Activated CD8-positive, alpha-beta T cell treated with anti-CD3 and anti-CD28 coated beads, Interleukin-2, amount 10 ng/mL, durations not matched to agents 7 days and 5 days (primary cell): Measurements from ENCODE around the gene KCP. TPM values are rescaled to one million over a fixed set of nuclear protein-coding genes. Genes with fewer than 3 reads are reported as not detected.

ENCODE experiments used
- ATAC-seq: fragments of 150-1000 bp; cut with Tn5 transposase; one replicate; pipeline ENCODE4 v1.10.0; 2021; ENCODE audit warnings: moderate library complexity
- CTCF ChIA-PET: fragments of 350-600 bp; sonication (Branson Sonifier 250); formaldehyde crosslinking; loops from one replicate; lab custom pipeline; 2021; ENCODE audit warnings: antibody characterized with exemption; lab: Charles Lee
- POLR2A ChIA-PET: fragments of 350-600 bp; sonication (Branson Sonifier 250); formaldehyde crosslinking; loops from one replicate; lab custom pipeline; 2021; ENCODE audit warnings: antibody characterized with exemption; lab: Charles Lee
- DNase-seq: peaks from one replicate; pipeline ENCODE4 v3.0.0-alpha.2; 2020
- H3K27ac Mint-ChIP-seq: one replicate; pipeline ENCODE4 v1.8.0; 2021; ENCODE audit warnings: mild to moderate bottlenecking, mixed read lengths
- H3K27me3 Mint-ChIP-seq: one replicate; pipeline ENCODE4 v1.8.0; 2021; ENCODE audit warnings: low read depth, mixed read lengths
- H3K36me3 Mint-ChIP-seq: one replicate; pipeline ENCODE4 v1.8.0; 2021; ENCODE audit warnings: low read depth, mixed read lengths
- H3K4me1 Mint-ChIP-seq: one replicate; pipeline ENCODE4 v1.8.0; 2021; ENCODE audit warnings: low read depth, mixed read lengths
- H3K4me3 Mint-ChIP-seq: one replicate; pipeline ENCODE4 v1.8.0; 2021; ENCODE audit warnings: mild to moderate bottlenecking, mixed read lengths
- H3K9me3 Mint-ChIP-seq: one replicate; pipeline ENCODE4 v1.8.0; 2022; ENCODE audit warnings: mixed read lengths; ENCODE audit not compliant: insufficient read depth
- total RNA-seq, 2 experiments: library from RNA; stranded (reverse); gene quantifications; one replicate each; pipeline ENCODE4 v1.2.3, GENCODE V29; 2021

KCP gene
- total RNA-seq, 2 experiments from 2014 or later = 0.21 TPM; not detected in 1

GRCh38 chr7:128928882-128929788 lies 18.6 kb upstream of the KCP start:
- H3K27me3 Mint-ChIP-seq = peaks cover 9% of the 10 kb centered on the region
- peaks cover 16% of the 10 kb centered on the region for H3K4me1 Mint-ChIP-seq
- POLR2A ChIA-PET = no interaction called here
- H3K9me3 Mint-ChIP-seq = no peaks in the 10 kb centered on the region
- no peak overlapping the region for H3K4me3 Mint-ChIP-seq
- CTCF ChIA-PET = interaction anchor here (1.3 kb wide), 1 partner anchor 234 kb away, joined by 3 read pairs; no protein-coding TSS in a partner anchor
- DNase-seq = no peak
- H3K27ac Mint-ChIP-seq = no peak overlapping the region
- ATAC-seq = no peak
- H3K36me3 Mint-ChIP-seq = peaks cover 2% of the 10 kb centered on the region

GRCh38 chr7:128928159-128928813 lies 17.8 kb upstream of the KCP start:
- peaks cover 12% of the 10 kb centered on the region for H3K27me3 Mint-ChIP-seq
- ATAC-seq = no peak
- H3K27ac Mint-ChIP-seq = no peak overlapping the region
- H3K4me3 Mint-ChIP-seq = no peak overlapping the region
- H3K4me1 Mint-ChIP-seq = peaks cover 11% of the 10 kb centered on the region
- DNase-seq = no peak
- CTCF ChIA-PET = no interaction called here
- POLR2A ChIA-PET = no interaction called here
- peaks cover 1% of the 10 kb centered on the region for H3K36me3 Mint-ChIP-seq
- H3K9me3 Mint-ChIP-seq = no peaks in the 10 kb centered on the region

GRCh38 chr7:128924707-128925588 lies 14.4 kb upstream of the KCP start:
- peaks cover 25% of the 10 kb centered on the region for H3K27me3 Mint-ChIP-seq

GRCh38 chr7:128923411-128923800 lies 12.9 kb upstream of the KCP start:
- CTCF ChIA-PET = no interaction called here
- ATAC-seq = no peak
- Mint-ChIP-seq H3K4me1 (no peaks in the 10 kb centered on the region), H3K4me3 (no peak overlapping the region), H3K9me3 (no peaks in the 10 kb centered on the region), H3K36me3 (no peaks in the 10 kb centered on the region), H3K27me3 (peaks cover 36% of the 10 kb centered on the region), H3K27ac (no peak overlapping the region)
- POLR2A ChIA-PET = no interaction called here
- DNase-seq = no peak

More at GRCh38 chr7:128924707-128925588, 14.4 kb upstream of the KCP start:
- no peak for DNase-seq
- no peak for ATAC-seq
- ChIA-PET CTCF (interaction anchor here (0.9 to 1.2 kb wide), 4 partner anchors 9 to 239 kb away, joined by 3 read pairs; partner anchors contain the start of gene KCP), POLR2A (no interaction called here)
- Mint-ChIP-seq H3K9me3 (no peaks in the 10 kb centered on the region), H3K27ac (no peak overlapping the region), H3K4me1 (no peaks in the 10 kb centered on the region), H3K36me3 (no peaks in the 10 kb centered on the region), H3K4me3 (no peak overlapping the region)

GRCh38 chr7:128922496-128923410 lies 12.2 kb upstream of the KCP start:
- H3K27me3 Mint-ChIP-seq = peaks cover 41% of the 10 kb centered on the region
- no peak overlapping the region for H3K4me3 Mint-ChIP-seq
- no peaks in the 10 kb centered on the region for H3K36me3 Mint-ChIP-seq
- POLR2A ChIA-PET = interaction anchor here (0.6 kb wide), 1 partner anchor 14 kb away, joined by 4 read pairs; no protein-coding TSS in a partner anchor
- no peaks in the 10 kb centered on the region for H3K4me1 Mint-ChIP-seq
- H3K9me3 Mint-ChIP-seq = no peaks in the 10 kb centered on the region
- H3K27ac Mint-ChIP-seq = no peak overlapping the region
- ATAC-seq (no peak), DNase-seq (no peak)
- CTCF ChIA-PET = interaction anchor here (1.1 kb wide), 1 partner anchor 23 kb away, joined by 3 read pairs; no protein-coding TSS in a partner anchor

- DNase-seq (no peak), ATAC-seq (no peak)
- ChIA-PET POLR2A (interaction anchor here (0.6 kb wide), 1 partner anchor 15 kb away, joined by 4 read pairs; no protein-coding TSS in a partner anchor), CTCF (interaction anchor here (1.1 kb wide), 1 partner anchor 24 kb away, joined by 3 read pairs; no protein-coding TSS in a partner anchor)
- Mint-ChIP-seq H3K4me1 (no peaks in the 10 kb centered on the region), H3K9me3 (no peaks in the 10 kb centered on the region), H3K27ac (no peak overlapping the region), H3K4me3 (no peak overlapping the region), H3K36me3 (no peaks in the 10 kb centered on the region), H3K27me3 (peaks cover 44% of the 10 kb centered on the region)
These were observed 11.4 kb upstream of the KCP start for GRCh38 chr7:128921866-128922440.

- no peaks in the 10 kb centered on the region for H3K36me3 Mint-ChIP-seq
- no peak overlapping the region for H3K4me3 Mint-ChIP-seq
- ChIA-PET CTCF (no interaction called here), POLR2A (no interaction called here)
- H3K4me1 Mint-ChIP-seq = no peaks in the 10 kb centered on the region
- DNase-seq (no peak), ATAC-seq (no peak)
- H3K27me3 Mint-ChIP-seq = peaks cover 50% of the 10 kb centered on the region
- H3K9me3 Mint-ChIP-seq = no peaks in the 10 kb centered on the region
- no peak overlapping the region for H3K27ac Mint-ChIP-seq
These were observed 10.5 kb upstream of the KCP start for GRCh38 chr7:128920913-128921582.

GRCh38 chr7:128919881-128920799 lies 9.6 kb upstream of the KCP start:
- DNase-seq (no peak), ATAC-seq (no peak)
- H3K4me1 Mint-ChIP-seq = peaks cover 4% of the 10 kb centered on the region
- no peak overlapping the region for H3K27ac Mint-ChIP-seq
- peaks cover 54% of the 10 kb centered on the region for H3K27me3 Mint-ChIP-seq
- no peak overlapping the region for H3K4me3 Mint-ChIP-seq
- POLR2A ChIA-PET = no interaction called here
- no peaks in the 10 kb centered on the region for H3K9me3 Mint-ChIP-seq
- CTCF ChIA-PET = no interaction called here
- no peaks in the 10 kb centered on the region for H3K36me3 Mint-ChIP-seq

GRCh38 chr7:128919241-128919640 lies 8.7 kb upstream of the KCP start:
- no peaks in the 10 kb centered on the region for H3K36me3 Mint-ChIP-seq
- H3K9me3 Mint-ChIP-seq = no peaks in the 10 kb centered on the region
- ATAC-seq (no peak), DNase-seq (no peak)
- H3K4me3 Mint-ChIP-seq = no peak overlapping the region
- peaks cover 4% of the 10 kb centered on the region for H3K4me1 Mint-ChIP-seq
- no peak overlapping the region for H3K27ac Mint-ChIP-seq
- ChIA-PET CTCF (no interaction called here), POLR2A (no interaction called here)
- peaks cover 53% of the 10 kb centered on the region for H3K27me3 Mint-ChIP-seq
